K562 (cell line): Measurements from ENCODE around the gene RPS6KA2. TPM values are rescaled to one million over a fixed set of nuclear protein-coding genes. Genes with fewer than 3 reads are reported as not detected.

Experiments used
- ATAC-seq: fragments of 200-7000 bp; cut with Tn5 transposase; 3 replicates; pipeline ENCODE4 v1.9.1; 2020; ENCODE audit warnings: moderate library complexity
- BruUV-seq: library from RNA; stranded (reverse); fragments of 400-500 nt; replicated peaks from 2 replicates; lab custom pipeline; 2021; lab: Mats Ljungman, UMichigan
- CTCF ChIA-PET: fragments of 300-600 bp; formaldehyde crosslinking; extraction: SDS; loops from one replicate; lab custom pipeline; 2021; ENCODE audit warnings: low intra/inter-chr PET ratio; lab: Yijun Ruan, JAX
- POLR2A ChIA-PET: fragments of 300-600, 350-650 bp; sonication (Branson Sonifier 250); formaldehyde crosslinking; extraction: SDS; loops from one replicate; lab custom pipeline; 2021; ENCODE audit warnings: antibody characterized with exemption, inconsistent platforms; lab: Yijun Ruan, JAX
- DNase-seq, 4 experiments: peaks; one replicate each; pipeline versions ENCODE4 v3.0.0 to v3.0.0-alpha.2; 2011 to 2018; ENCODE audit warnings: low spot score in 3 of 4, mixed read lengths in 3 of 4; ENCODE audit errors: extremely low read depth in 1 of 4
- FAIRE-seq: peaks from 2 replicates; lab custom pipeline; 2011; peaks lifted over from hg19 to GRCh38; lab: Jason Lieb, UNC
- H2AFZ ChIP-seq: 2 replicates; pipeline ENCODE4 v1.6.0; 2011; ENCODE audit warnings: low read depth, low read length, control low read depth, inconsistent platforms
- H3K27ac ChIP-seq: fragments of 200-600 bp; 3 replicates; pipeline ENCODE4 v1.8.0; 2011; ENCODE audit warnings: low read depth, mild to moderate bottlenecking, control low read depth, inconsistent platforms, low read length, moderate library complexity, mixed read lengths; ENCODE audit errors: extremely low read depth
- H3K27me3 ChIP-seq, 2 experiments: fragments of 300-600 bp in 1 of 2; 2 replicates in 1 of 2; 3 replicates in 1 of 2; pipeline versions ENCODE4 v1.6.0 to v1.8.0; 2011; ENCODE audit warnings: inconsistent platforms in 2 of 2, low read length in 2 of 2, mild to moderate bottlenecking in 1 of 2, mixed read lengths in 1 of 2, moderate library complexity in 1 of 2; ENCODE audit not compliant: control insufficient read depth in 2 of 2, insufficient read depth in 2 of 2
- H3K36me3 ChIP-seq: fragments of 300-600 bp; 3 replicates; pipeline ENCODE4 v1.8.0; 2011; ENCODE audit warnings: mild to moderate bottlenecking, low read length, inconsistent platforms; ENCODE audit not compliant: control insufficient read depth, insufficient read depth
- H3K4me1 ChIP-seq, 2 experiments: fragments of 200-600 bp in 1 of 2; replicated peaks in 1 of 2; 2 replicates in 1 of 2; 3 replicates in 1 of 2; pipeline versions ENCODE4 v1.5.1 to v1.8.0; 2011; ENCODE audit warnings: inconsistent platforms in 2 of 2, low read length in 2 of 2, mild to moderate bottlenecking in 1 of 2, mixed read lengths in 1 of 2, moderate library complexity in 1 of 2; ENCODE audit not compliant: control insufficient read depth in 2 of 2, insufficient read depth in 2 of 2
- H3K4me2 ChIP-seq: 2 replicates; pipeline ENCODE4 v1.6.1; 2011; ENCODE audit warnings: low read length, control low read depth, inconsistent platforms, mixed read lengths; ENCODE audit not compliant: insufficient read depth
- H3K4me3 ChIP-seq: fragments of 200-600 bp; sonication (generic), shearing (Covaris generic); 2 replicates; pipeline ENCODE4 v1.5.1; 2016; ENCODE audit warnings: control low read depth, inconsistent platforms
- H3K79me2 ChIP-seq: fragments of 200-600 bp; 3 replicates; pipeline ENCODE4 v1.8.0; 2011; ENCODE audit warnings: low read length, inconsistent platforms; ENCODE audit not compliant: control insufficient read depth, insufficient read depth
- H3K9ac ChIP-seq, 2 experiments: 2 replicates each; pipeline versions ENCODE4 v1.6.0 to v1.6.1; 2011; ENCODE audit warnings: low read depth in 2 of 2, low read length in 2 of 2, control low read depth in 1 of 2, inconsistent platforms in 1 of 2, mild to moderate bottlenecking in 1 of 2, mixed read lengths in 1 of 2; ENCODE audit not compliant: insufficient read depth in 1 of 2
- H3K9me1 ChIP-seq: one replicate; pipeline ENCODE4 v1.6.0; 2011; ENCODE audit warnings: inconsistent platforms, mild to moderate bottlenecking, low read length, moderate library complexity; ENCODE audit not compliant: control insufficient read depth, insufficient read depth
- H3K9me3 ChIP-seq: replicated peaks from 2 replicates; pipeline ENCODE4 v1.5.1; 2011; ENCODE audit warnings: low read depth, low read length, inconsistent platforms; ENCODE audit not compliant: control insufficient read depth, insufficient read depth
- H4K20me1 ChIP-seq: replicated peaks from 2 replicates; pipeline ENCODE4 v1.6.1; 2011; ENCODE audit warnings: low read length, inconsistent platforms, mixed read lengths; ENCODE audit not compliant: control insufficient read depth, insufficient read depth
- ARID4B ChIP-seq: sonication (generic); formaldehyde crosslinking; IDR thresholded peaks from 2 replicates; pipeline ENCODE4 v1.8.0; 2022; ENCODE audit warnings: mild to moderate bottlenecking, missing genetic modification reagents
- ATF1 ChIP-seq, 2 experiments: fragments of 450-650 bp in 1 of 2; IDR thresholded peaks; 2 replicates each; pipeline ENCODE4 v1.6.1; 2016; ENCODE audit warnings: missing compliant biosample characterization in 1 of 2, missing genetic modification characterization in 1 of 2
- CHD1 ChIP-seq: fragments of 200-600 bp; sonication (generic); IDR thresholded peaks from one replicate; pipeline ENCODE4 v1.6.1; 2012; ENCODE audit warnings: mild to moderate bottlenecking, moderate library complexity, low read length, inconsistent platforms
- ETV5 ChIP-seq: sonication (generic); formaldehyde crosslinking; IDR thresholded peaks from 2 replicates; pipeline ENCODE4 v1.4.0; 2020; ENCODE audit warnings: low read depth, mild to moderate bottlenecking, missing genetic modification reagents
- FIP1L1 ChIP-seq: fragments of 200-400 bp; formaldehyde crosslinking; IDR thresholded peaks from 2 replicates; pipeline ENCODE4 v1.6.1; 2018; ENCODE audit warnings: mild to moderate bottlenecking, low read depth, low read length; ENCODE audit not compliant: poor library complexity, severe bottlenecking
- HSF4 ChIP-seq: fragments of 250-450 bp; sonication (Bioruptor Pico); IDR thresholded peaks from 2 replicates; pipeline ENCODE4 v2.1.2; 2022; ENCODE audit warnings: mild to moderate bottlenecking, moderate library complexity, borderline replicate concordance
- IRF2 ChIP-seq: sonication (generic); formaldehyde crosslinking; IDR thresholded peaks from 2 replicates; pipeline ENCODE4 v1.8.1; 2022; ENCODE audit warnings: mild to moderate bottlenecking, missing genetic modification reagents
- KAT8 ChIP-seq: fragments of 450-650 bp; IDR thresholded peaks from 2 replicates; pipeline ENCODE4 v1.6.1; 2016; ENCODE audit warnings: low read depth, mild to moderate bottlenecking
- MBD2 ChIP-seq: sonication (generic); IDR thresholded peaks from 2 replicates; pipeline ENCODE4 v1.6.1; 2016; ENCODE audit warnings: low read depth, borderline replicate concordance
- NCOA6 ChIP-seq: fragments of 450-650 bp; IDR thresholded peaks from 2 replicates; pipeline ENCODE4 v1.6.1; 2017; ENCODE audit warnings: mild to moderate bottlenecking
- NFE2 ChIP-seq: IDR thresholded peaks from 2 replicates; pipeline ENCODE4 v1.6.1; 2014; ENCODE audit warnings: antibody characterized with exemption, low read depth
- SLC30A9 ChIP-seq: fragments of 250-450 bp; sonication (Bioruptor Pico); IDR thresholded peaks from 2 replicates; pipeline ENCODE4 v1.8.0; 2022; ENCODE audit warnings: mild to moderate bottlenecking, moderate library complexity
- SREBF2 ChIP-seq: sonication (generic); formaldehyde crosslinking; IDR thresholded peaks from 2 replicates; pipeline ENCODE4 v1.4.0; 2020; ENCODE audit warnings: mild to moderate bottlenecking, missing genetic modification reagents
- ZNF766 ChIP-seq: fragments of 200-800 bp; sonication (Bioruptor generic); conservative IDR thresholded peaks from 2 replicates; pipeline ENCODE4 v1.6.1; 2016; ENCODE audit warnings: missing genetic modification characterization, missing compliant biosample characterization
- ZNF780A ChIP-seq: fragments of 250-450 bp; sonication (Bioruptor Pico); IDR thresholded peaks from 2 replicates; pipeline ENCODE4 v1.5.0; 2021; ENCODE audit warnings: mild to moderate bottlenecking
- WGBS: fragments of 100-300 bp; shearing (Covaris generic); methylation state at CpG from one replicate; pipeline ENCODE4 v1.1.6; 2016; ENCODE audit warnings: low coverage, mixed read lengths; ENCODE audit not compliant: insufficient coverage; ENCODE audit errors: missing lambda C conversion rate; 5-methylcytosine and 5-hydroxymethylcytosine counted together
- in situ Hi-C: fragments of 300-500 bp; cut with MboI; formaldehyde crosslinking; loops from 4 replicates; pipeline ENCODE4 v1.15.0; 2018; ENCODE audit warnings: inconsistent platforms, mixed read lengths
- intact Hi-C: fragments of 100-400 bp; cut with micrococcal nuclease; formaldehyde crosslinking; loops from 2 replicates; pipeline ENCODE4 v1.14.2; 2022
- polyA plus RNA-seq, 8 experiments: library from polyadenylated mRNA; depleted of rRNA in 4 of 8; stranded (reverse) in 5 of 8; unstranded in 3 of 8; fragments of >200 nt; fragmentation: Nextera tagmentation in 2 of 8; fragmentation: Illumina TruSeq in 1 of 8; extraction: Ambion mirVana in 2 of 8; extraction: Trizol in 1 of 8; gene quantifications; 2 replicates each; pipeline versions ENCODE4 v1.2.1 to v1.2.3, GENCODE V29; 2011 to 2014; ENCODE audit warnings: inconsistent platforms in 1 of 8, missing spikeins in 1 of 8
- total RNA-seq, 7 experiments: library from RNA; depleted of rRNA in 6 of 7; stranded (reverse); fragments of >200 nt in 6 of 7; fragmentation: Illumina TruSeq in 2 of 7; extraction: Trizol in 2 of 7; gene quantifications; 2 replicates each; pipeline versions ENCODE4 v1.2.1 to v1.2.3, GENCODE V29; 2011 to 2021; ENCODE audit warnings: low replicate concordance in 1 of 7

Gene RPS6KA2
- total and polyA plus RNA-seq, 9 of the 15 experiments (the other 6 are each of a cell fraction or from before 2014, with no cell fraction given), result 0.29 to 1.00 (median 0.53) TPM

DNA sequence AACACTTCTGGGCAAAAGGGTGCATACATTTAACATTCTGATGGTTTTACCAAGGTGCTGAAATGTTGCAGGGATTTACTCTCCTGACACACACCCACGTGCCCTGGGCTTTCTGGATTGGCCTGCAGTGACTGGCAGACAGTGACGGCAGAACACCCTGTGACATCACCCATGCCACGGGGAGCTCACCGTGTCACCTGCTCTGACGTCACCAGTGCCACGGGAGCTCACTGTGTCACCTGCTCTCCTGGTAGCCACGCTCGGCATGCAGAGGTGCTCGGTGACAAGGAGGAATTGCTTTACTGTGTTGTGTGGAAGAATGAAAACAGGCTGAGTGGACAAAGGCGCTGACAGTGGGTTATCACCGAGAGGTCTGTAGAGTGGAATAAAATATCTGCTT, 139.9 kb downstream of the RPS6KA2 start:
- intact Hi-C loops (no loop called here), in situ Hi-C loops (no loop called here)
- 3% methylated on average over 11 of the region's 11 CpGs for WGBS
- DNase-seq (no peak), FAIRE-seq (no peak), ATAC-seq (no peak)
- ChIA-PET CTCF (no interaction called here), POLR2A (no interaction called here)
- H3K79me2 ChIP-seq, result no peaks in the 10 kb centered on the region
- BruUV-seq, result no TSS peak
- H2AFZ ChIP-seq, result no peak overlapping the region
- H3K4me2 ChIP-seq, result no peak overlapping the region
- no peak overlapping the region for H3K4me3 ChIP-seq
- no peak overlapping the region for H3K27ac ChIP-seq
- H4K20me1 ChIP-seq, result no peaks in the 10 kb centered on the region
- H3K9ac ChIP-seq, result no peak overlapping the region
- no peaks in the 10 kb centered on the region for H3K4me1 ChIP-seq
- TF ChIP-seq NCOA6 (no peak), ATF1 (CRISPR knock-in tag; IDR thresholded peaks at IDR 0.05) (no peak), ATF1 (tag; IDR thresholded peaks at IDR 0.05) (peak; percentile 40; the same call in 1 of the 2 replicates), KAT8 (no peak), ZNF780A (no peak), IRF2 (0 out of 2 replicates have a peak, but pooled peaks have one; percentile 58), NFE2 (no peak)
- H3K36me3 ChIP-seq, result no peaks in the 10 kb centered on the region
- no peaks in the 10 kb centered on the region for H3K9me3 ChIP-seq
- H3K27me3 ChIP-seq, result peaks cover 30 to 75% of the 10 kb centered on the region in 2 experiments
- H3K9me1 ChIP-seq, result no peaks in the 10 kb centered on the region

DNA sequence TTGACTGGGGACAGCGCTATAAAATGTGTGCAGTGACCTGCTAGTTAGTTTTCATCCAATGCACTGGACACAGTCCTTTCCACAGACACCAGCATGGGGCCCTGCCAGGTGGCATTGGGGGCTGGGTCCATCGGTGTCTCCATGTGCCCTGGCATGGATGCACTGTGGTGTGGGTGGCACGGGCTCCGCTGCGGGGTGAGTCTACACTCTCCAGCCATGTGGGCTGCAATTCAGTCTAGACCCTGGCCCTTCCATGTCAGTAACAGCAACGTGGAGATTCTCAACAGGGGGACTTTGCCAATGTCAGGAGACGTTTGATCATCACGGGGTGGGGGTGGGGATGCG, 140.5 kb downstream of the RPS6KA2 start:
- Histone ChIP-seq H3K9me3 (no peaks in the 10 kb centered on the region), H3K4me1 (no peaks in the 10 kb centered on the region), H3K9me1 (no peaks in the 10 kb centered on the region), H3K4me3 (no peak overlapping the region), H2AFZ (no peak overlapping the region), H3K79me2 (no peaks in the 10 kb centered on the region), H3K36me3 (no peaks in the 10 kb centered on the region), H3K27ac (no peak overlapping the region), H3K27me3 (peaks cover 30 to 77% of the 10 kb centered on the region in 2 experiments), H4K20me1 (no peaks in the 10 kb centered on the region), H3K4me2 (no peak overlapping the region), H3K9ac (no peak overlapping the region)
- FAIRE-seq, result no peak
- intact Hi-C loops (no loop called here), in situ Hi-C loops (no loop called here)
- DNase-seq, result no peak
- BruUV-seq, result no TSS peak
- CTCF ChIA-PET, result no interaction called here
- POLR2A ChIA-PET, result no interaction called here
- WGBS, result 0% methylated on average over 9 of the region's 9 CpGs
- no peak for ATAC-seq
- no peak for TF ChIP-seq ETV5 (CRISPR knock-in tag)
- TF ChIP-seq SLC30A9 (CRISPR knock-in tag), result no peak
- TF ChIP-seq HSF4 (CRISPR knock-in tag), result no peak
- TF ChIP-seq ZNF766 (CRISPR knock-in tag), result no peak
- no peak for TF ChIP-seq SREBF2 (CRISPR knock-in tag)
- TF ChIP-seq CHD1, result no peak
- TF ChIP-seq MBD2, result no peak
- no peak for TF ChIP-seq FIP1L1
- no peak for TF ChIP-seq ARID4B (CRISPR knock-in tag)
